GM21723 (cell line): ENCODE data around the gene NHERF1.

Experiments used
- ATAC-seq: cut with Tn5 transposase; IDR thresholded peaks from one replicate; pipeline ENCODE4 v1.9.1; 2021; ENCODE audit warnings: mild to moderate bottlenecking, moderate library complexity; ENCODE audit not compliant: unreplicated experiment

Gene NHERF1

DNA sequence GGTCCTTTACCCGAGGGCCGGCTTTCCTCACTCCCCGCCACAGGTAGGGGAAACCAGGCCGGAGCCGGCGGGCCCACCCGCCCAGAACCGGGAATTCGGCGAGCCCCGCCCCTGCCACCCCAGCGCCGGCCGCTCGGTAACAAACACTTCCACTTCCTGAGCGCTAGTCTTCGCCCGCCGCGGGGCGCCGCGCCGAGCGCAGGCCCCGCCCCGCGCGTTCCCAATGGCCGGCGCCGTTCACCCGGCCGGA lies 224 bp upstream of the NHERF1 start:
- ATAC-seq: no peak

DNA sequence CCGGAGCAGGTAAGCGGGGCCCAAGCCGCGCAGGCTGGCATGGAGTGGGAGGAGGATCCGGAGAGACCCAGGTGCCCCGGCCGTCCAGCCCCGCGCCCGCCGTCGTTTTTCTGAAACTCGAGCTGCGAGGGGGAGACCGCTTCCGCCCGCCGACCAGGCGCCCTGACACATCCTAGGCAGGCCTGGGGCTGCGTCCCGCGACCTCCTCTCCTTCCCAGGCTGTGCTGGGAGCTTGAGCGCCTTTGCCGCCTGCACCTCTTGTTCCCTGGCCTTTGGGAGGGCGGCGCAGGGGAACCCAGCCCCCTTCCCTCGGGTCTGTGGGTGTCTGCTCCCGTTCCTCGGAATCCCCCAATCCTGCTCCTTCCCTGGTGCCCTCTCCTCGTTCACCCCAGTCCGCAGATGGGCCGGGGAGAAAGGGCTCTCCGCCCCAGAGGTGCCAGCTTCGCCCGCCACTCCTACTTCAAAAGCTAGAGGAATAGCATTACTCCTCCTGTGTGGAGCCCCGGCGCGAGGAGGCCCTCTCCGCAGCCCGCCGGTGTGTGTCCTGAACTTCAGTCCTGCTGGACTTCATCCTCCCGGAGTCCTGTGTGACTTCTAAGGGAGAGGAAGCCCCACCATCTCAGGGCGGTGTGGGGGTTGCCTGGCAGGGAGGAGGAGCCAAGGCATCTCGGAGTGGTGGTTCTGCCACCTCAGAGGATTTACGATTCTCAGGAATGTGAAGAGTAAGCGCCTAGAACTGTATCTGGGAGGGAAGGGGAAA lies 1.0 kb downstream of the NHERF1 start:
- peak; percentile 23 for ATAC-seq

DNA sequence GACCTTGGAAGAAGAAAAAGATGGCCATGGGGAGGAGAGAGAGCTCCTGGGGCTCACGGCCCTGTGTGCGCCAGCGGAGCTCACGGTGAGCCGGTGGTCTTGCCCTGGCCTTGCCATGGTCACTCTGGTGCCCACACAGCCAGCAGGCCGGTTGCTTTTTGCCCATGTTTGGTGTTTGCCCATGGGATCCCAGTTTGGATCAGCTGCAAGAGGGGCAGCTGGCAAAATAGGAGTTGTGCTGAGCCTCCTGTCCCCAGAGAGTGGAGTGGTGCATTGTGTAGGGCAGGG lies 1.6 kb downstream of the NHERF1 start:
- ATAC-seq: no peak

DNA sequence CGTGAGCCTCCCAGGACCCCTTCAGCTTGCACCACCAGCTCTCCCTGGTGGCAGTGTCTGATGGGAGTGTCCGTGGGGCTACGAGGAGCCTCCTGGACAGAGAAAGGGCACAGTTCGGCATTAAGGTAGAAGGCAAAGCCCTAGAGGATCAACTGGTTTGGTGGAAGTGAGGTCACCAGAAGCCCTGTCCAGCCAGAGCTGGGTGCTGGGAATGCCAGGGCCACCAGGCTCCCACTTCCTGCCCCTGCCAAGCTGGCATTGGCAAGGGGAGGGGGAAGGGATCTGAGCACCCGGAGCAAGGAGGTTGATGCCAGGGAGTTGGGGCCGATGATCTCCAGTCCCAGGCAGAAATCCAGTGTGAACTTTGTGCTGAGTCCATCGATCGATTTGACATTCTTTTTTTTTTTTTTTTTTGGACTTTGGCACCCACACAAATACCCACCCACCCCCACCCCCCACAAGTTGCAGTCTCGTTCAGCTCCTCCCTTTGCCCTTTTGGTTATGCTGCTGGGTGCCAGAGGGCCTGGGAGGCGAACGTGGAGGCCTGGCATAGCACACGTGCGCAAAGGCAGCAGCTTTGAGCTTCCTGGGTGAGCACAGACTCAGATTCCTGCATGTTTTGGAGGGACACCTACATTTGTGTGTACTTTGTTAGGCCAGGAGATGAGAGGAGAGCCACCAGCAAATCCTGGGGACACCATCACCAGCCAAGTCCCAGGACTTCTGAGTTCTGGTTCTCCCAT lies 2.1 kb downstream of the NHERF1 start:
- no peak for ATAC-seq

DNA sequence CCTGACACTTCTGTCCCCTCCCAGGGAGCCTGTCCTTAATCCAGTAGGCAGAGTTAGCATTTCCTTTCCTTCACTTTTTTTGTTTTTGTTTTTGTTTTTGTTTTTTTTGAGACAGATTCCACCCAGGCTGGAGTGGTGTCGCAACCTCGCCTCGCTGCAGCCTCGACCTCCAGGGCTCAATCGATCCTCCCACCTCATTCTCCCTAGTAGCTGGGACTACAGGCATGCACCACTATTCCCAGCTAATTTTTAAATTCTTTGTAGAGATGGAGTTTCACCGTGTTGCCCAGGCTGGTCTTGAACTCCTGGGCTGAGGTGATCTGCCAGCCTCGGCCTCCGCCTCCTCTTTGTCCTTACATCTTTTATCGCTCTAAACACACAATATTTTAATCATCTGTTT lies 4.0 kb downstream of the NHERF1 start:
- no peak for ATAC-seq

DNA sequence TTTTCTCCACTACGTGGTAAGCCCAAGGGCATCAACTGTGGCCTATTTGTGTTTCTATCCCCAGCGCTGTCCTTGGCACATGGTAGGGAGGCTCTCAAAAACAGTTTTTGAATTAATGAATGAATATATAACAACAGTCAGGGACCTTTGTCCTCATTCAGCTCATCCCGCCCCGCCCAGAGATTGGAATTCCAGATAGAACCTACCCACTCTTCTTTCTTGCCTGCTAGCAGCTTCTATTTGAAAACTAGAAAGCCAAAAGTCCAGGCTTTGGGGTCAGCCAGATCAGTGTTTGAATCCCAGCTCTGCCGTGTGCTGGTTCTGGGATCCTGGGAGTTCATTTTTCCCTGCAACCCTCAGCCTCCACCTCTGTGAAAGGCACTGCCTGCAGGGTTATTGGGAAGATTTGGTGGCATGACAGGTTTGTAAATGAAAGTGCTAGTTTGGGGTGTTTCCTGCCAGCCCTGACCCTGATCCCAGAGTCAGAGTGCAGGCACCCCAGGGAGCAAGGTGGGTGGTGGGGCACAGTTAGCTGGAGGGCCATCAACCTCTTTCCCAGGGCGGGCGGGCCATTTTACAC lies 4.5 kb downstream of the NHERF1 start:
- ATAC-seq: no peak

DNA sequence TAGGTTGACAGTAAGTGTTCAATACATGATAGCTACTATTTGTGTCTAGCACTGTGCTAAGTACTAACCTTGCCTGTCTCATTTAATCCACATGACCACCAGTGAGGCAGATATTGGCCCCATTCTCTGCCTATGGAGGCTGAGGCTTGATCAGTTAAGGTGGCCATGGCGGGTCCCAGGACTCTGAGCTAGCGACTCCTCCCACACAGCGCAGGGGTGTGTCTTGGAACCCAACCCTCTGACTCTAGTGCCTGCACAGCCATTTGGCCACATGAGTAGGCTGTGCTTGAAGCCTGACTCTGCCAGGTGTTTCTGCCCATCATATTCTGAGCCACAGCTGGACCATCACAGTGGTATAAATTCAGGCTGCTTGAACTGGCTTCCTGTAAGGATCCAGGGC lies 6.4 kb downstream of the NHERF1 start:
- no peak for ATAC-seq

DNA sequence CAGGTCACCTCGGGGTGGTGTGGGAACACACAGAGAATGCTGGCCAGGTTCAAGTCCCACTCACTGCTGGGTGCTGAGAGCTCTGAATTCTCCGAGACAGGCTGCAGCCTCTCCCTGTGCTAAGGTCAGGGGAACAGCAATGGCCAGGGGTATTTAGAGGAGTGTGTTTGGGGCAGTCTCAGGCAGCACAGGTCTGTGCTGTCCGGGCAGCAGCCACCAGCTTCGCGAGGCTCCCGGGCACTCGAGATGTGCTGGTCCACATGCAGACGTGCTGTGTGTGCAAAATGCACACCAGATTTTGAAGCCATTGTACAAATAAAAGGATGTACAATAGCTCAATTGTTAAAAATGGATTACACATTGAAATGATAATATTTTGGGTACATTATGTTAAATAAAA lies 7.1 kb downstream of the NHERF1 start:
- ATAC-seq: no peak

DNA sequence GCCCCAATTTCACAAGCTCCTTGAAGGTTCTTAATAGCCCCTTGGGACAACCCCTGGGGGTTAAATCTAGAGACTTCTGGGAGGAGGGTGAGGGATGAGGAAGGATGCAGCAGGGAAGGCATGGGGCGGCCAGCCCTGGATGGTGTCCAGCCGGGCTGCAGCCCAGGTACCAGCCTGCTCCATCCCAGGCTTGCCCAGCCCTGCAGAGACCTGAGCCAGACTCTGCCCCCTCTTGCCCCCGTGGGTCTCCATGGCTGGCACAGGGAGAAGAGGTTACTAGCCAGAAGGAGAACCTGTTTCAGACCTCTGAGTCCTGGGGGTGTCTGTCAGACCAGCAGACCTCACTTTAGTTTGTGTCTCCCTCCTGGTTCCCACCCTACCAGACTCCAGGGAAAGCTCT lies 8.5 kb downstream of the NHERF1 start:
- no peak for ATAC-seq

DNA sequence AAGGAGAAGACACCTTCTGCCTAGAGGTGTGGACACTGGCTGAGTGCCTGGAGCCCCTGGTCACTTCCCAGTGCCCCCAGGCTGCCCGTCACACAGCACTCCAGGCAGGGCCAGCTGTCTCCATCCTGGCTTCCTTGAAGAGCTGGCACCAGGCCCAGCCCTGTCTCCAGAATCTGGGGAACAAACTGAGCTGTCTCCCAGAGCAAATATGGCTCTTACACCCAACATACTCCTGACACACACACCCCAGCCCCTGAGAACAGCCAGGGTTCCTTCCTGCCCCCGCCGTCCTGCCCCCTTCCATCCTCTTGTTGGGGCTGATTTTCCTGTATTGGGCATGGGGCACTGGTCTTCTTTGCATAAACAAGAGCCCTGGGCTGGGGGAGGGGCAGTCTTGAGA lies 9.1 kb downstream of the NHERF1 start:
- ATAC-seq: no peak

DNA sequence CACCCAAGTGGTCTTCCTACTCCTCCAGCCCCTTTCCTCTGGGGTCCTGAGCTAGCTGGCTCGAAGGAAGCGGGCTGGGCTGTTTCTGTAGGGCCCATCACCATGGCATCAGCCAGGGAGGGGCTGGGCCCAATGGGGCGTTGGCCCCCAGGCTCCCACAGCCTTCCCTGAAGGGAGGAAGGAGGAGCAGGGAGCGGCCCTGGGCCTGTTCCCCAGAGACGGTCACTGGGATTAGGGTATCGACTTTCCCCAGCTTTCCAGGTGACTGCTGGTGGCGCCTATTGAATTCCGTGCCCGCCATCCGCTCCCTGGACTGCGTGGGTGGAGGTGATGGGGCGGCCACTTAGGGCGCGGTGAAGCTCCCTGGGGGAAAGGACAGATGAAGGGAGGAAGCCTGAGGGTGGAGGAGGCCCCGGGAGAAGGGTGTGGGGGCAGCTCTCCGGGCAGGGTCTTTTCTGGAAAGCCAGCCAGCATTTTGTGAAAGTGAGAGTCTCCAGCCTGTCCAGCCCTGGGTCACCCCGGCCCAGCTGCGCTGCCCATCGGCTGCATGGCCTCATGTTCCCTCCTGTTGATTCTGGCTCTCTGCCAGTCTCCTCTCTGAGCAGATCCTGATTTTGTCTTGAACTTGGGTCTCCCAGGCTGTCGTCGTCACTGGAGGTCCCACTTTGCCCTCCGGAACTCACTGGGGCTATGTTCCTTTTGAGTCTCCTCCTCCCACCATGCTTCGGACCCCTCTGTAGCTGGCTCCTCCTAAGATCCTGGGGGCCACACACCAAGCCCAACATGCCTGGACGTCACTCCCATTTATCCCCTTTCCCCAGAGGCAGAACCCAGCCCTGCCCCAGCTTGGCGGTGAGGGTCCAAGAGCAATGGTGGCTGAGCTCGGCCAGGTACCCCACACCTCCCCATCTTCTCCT lies 9.8 kb downstream of the NHERF1 start:
- no peak for ATAC-seq

DNA sequence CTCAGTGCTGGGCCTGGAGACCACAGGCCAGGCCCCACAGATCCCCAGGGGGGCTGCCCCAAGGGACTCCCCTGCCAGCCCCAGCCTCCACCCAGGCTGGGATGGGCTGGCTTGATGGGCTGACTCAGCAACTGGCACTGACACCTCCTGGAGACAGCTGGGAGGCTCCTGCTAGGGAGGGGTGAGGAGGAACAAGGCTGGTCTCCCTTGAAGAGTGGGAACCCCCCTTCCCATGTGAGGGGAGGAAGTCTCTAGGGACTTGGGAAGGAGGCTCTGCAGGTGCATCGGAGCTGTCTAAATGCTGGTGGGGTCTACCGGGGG lies 10.4 kb downstream of the NHERF1 start:
- no peak for ATAC-seq

DNA sequence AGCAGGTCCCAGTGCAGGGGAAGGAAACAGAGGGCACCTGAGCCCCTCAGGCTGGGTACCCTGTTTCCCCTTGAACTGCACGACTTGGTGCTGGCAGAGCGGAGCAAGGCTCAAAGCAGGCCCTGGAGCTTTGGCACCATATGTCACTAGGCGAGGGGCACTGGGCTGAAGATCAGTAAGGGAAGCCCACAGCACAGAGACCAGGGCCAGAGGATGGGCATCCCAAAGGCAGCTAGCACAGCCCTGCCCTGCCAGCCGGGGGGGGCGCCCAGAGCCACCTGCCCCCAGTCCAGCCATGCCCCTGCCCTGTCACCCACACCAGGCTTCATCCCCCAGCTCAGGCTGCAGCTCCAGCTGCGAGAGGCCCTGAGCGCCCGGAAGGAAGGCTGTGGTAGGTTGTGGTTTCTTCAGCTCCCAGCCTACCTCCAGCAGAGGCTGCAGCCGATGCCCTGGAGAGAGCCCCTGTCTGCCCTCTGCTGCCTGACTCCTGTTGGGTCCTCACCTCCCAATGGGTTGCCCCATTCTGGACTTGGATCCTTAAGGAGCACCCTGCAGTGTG lies 10.9 kb downstream of the NHERF1 start:
- ATAC-seq: peak; percentile 80

DNA sequence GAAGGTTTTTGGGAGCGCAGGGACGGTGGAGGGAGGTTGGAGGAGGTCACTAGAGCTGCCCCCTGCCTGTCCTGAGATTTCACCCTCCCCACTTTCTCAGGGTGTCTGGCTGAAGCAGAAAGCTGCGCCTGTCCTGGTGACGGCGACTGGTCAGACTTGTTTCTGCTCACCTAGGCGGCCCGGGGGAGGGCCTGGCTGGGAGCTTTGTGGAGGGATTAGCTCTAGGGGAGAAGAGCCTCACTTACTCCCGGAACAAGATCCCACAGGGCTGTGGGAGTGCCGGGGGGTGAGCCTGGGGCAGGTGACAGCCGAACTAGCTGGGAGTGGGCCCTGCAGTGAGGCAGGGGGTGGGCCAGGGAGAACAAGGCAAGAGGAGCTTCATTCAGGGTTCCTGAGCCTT lies 11.5 kb downstream of the NHERF1 start:
- ATAC-seq: no peak

DNA sequence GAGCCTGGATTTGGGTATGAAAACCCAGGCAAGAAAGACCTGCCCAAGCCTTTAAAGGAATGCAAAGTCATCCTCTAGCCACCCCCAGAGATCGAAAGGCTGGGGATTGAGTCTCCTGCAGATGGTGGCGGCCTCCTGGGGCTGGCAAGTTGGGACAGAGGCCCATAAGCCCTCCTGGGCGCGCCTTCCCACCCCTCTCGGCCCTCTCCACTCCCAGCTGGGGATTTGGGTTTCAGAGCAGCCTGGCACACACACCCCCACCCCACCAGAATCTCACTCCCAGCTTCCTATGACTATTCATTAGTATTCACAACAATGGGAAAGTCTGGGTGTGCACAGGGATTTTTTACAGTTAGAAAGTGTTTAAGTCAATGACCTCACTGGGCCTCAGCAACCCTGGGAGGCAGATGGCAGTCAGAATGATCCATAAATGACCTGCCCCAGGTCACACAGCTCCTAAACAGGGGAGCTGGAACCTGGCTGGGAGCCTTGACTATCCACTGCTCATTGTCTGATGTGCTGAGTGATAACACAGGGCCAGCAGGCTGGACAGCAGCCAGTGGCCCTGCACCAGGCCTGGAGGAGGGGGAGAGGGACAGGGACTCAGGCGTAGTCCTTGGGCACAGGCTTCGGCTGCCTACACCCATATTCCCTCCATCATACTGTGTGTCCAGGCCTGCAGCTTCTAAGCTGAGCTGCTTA lies 12.1 kb downstream of the NHERF1 start:
- no peak for ATAC-seq

DNA sequence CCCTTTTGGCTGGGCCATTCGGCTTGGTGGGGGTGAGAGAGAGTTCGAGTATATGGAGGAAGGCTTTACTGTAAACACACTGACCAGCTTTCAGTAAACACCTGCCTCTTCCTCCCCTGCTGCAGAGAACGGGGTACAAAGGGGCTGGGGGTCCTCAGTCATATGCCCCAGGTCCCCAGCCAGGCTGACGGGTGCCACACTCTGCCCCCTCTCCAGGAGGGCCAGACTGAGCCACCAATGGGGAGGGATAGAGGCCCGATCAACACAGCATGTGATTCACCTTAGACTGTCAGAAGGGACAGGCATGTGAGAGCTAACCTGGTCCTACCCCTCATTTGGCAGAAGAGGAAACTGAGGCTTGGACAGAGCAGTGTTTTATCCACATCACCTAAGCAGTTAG lies 13.0 kb downstream of the NHERF1 start:
- ATAC-seq: no peak

DNA sequence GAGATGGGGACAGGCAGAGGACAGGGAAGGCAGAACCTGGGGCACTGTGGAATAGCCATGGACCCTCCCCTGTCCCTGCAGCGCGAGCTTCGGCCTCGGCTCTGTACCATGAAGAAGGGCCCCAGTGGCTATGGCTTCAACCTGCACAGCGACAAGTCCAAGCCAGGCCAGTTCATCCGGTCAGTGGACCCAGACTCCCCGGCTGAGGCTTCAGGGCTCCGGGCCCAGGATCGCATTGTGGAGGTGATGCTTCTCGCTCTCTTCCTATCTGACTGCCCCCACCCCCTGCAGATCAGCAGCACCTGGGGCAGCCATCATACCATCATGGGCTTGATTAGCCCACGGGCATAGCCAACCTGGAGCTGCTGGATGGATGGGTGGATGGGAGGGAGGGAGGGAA lies 13.5 kb downstream of the NHERF1 start:
- ATAC-seq: no peak

DNA sequence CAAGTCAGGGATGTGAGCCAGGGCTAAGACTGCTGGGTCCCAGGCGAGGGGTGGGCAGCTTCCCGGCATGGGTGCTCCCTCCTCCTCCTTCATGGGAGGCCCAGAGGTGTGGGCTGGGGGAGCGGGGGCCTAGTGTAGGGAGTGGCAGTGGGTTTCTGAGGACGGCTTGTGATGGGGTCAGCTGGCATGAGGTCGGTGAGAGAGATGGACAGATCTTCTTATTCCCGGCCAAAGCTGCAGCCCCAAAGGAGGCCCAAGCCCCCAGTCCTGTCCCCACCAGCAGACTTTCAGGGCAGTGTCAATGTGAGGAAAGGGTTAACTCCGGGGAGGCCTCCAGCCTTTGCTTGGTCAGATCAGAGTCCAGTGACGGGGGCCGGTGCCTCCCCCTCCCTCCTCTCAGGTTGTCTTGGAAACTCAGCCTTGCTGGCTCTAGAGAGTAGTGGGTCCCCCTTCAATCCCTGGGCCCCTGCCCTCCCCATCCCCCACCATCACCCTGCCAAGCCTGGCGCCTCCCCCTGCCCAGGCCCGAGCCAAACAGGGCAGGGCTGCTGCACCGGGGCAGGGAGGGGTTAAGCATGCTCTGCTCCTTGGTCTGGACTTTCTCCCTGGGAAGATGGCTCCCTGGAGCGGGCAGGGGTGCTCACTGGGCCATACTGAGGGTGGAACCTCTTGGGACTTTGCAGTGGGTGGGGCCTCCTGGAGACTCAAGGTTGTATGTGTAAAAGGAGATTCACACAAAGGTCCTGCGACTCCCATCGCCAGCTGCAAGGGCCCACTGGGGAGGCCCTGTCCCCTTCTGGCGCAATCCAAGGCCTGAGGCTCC lies 15.3 kb downstream of the NHERF1 start:
- ATAC-seq: no peak

DNA sequence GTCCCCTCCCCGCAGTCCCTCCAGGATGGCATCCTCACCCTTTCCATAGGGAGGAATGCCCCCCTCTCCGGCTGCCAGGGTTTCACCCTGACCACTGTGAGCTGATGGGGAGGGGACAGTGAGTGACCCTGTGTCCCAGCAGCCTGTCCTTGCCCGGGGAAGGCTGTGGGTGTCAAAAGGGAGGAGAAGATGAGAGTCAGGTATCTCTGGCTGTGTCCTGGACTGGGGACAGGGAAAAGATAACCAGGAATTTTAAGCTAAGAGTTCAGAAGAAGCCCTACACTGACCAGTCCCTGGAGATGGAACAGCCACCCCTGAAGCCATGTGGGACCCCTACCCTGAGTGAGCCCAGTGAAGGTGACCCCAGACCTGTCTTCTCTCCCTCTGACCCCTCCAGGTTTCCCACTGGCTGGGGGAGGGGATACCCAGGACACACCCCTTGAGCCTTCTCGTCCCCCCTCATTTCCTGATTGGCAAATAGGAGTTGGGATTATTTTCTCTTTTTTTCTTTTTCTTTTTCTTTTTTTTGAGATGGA lies 16.4 kb downstream of the NHERF1 start:
- ATAC-seq: no peak

DNA sequence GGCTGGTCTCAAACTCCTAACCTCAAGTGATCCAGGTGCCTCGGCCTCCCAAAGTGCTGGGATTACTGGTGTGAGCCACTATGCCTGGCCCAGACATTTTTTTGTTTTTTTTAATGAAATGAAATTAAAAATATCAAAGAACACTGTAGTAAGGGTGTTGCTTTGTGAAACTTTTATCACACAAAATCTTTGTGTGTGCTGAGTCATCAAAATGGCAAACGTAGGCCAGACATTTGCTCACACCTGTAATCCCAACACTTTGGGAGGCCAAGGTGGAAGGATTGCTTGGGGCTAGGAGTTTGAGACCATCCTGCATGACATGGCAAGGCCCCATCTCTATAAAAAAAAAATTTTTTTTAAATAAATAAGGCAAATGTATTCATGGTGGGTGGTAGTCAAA lies 18.0 kb downstream of the NHERF1 start:
- no peak for ATAC-seq
